Panc1 (cell line): ENCODE results near the gene PRPF19.

Experiments used
- POLR2AphosphoS5 ChIP-seq: IDR thresholded peaks from 2 replicates; pipeline ENCODE4 v1.6.1; 2012; ENCODE audit warnings: mild to moderate bottlenecking, low read depth, low read length, moderate library complexity
- REST ChIP-seq, 2 experiments: IDR thresholded peaks; 2 replicates each; pipeline ENCODE4 v1.6.1; 2011 to 2012; ENCODE audit warnings: low read depth in 2 of 2, control low read depth in 1 of 2, low read length in 1 of 2, mild to moderate bottlenecking in 1 of 2, moderate library complexity in 1 of 2; ENCODE audit not compliant: insufficient read depth in 1 of 2
- TF ChIP-seq, protein P1 (sequence below): fragments of 450-650 bp; IDR thresholded peaks from 2 replicates; pipeline ENCODE4 v1.5.1; 2017; ENCODE audit warnings: mild to moderate bottlenecking

GRCh38 chr11:60914633-60915247 is 8.4 kb upstream of the PRPF19 start:
- TF ChIP-seq POLR2AphosphoS5 (no peak), REST (IDR thresholded peaks at IDR 0.05; ENCODE audit: insufficient read depth in 1 of 2, low read depth in 2 of 2, low read length in 1 of 2) (no peak)
- TF ChIP-seq, protein P1, sequence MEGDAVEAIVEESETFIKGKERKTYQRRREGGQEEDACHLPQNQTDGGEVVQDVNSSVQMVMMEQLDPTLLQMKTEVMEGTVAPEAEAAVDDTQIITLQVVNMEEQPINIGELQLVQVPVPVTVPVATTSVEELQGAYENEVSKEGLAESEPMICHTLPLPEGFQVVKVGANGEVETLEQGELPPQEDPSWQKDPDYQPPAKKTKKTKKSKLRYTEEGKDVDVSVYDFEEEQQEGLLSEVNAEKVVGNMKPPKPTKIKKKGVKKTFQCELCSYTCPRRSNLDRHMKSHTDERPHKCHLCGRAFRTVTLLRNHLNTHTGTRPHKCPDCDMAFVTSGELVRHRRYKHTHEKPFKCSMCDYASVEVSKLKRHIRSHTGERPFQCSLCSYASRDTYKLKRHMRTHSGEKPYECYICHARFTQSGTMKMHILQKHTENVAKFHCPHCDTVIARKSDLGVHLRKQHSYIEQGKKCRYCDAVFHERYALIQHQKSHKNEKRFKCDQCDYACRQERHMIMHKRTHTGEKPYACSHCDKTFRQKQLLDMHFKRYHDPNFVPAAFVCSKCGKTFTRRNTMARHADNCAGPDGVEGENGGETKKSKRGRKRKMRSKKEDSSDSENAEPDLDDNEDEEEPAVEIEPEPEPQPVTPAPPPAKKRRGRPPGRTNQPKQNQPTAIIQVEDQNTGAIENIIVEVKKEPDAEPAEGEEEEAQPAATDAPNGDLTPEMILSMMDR: no peak
